HFF-Myc (cell line): Measurements from ENCODE around the gene MVD.
A peak's percentile ranks its signal among the peaks of the same experiment; 100 is the strongest.
"Not testable (repeated sequence)": the region's sequence is repeated elsewhere in the genome, so short reads cannot be mapped to it uniquely, and the experiment has no call there.

Source experiments
- DNase-seq: peaks from one replicate; pipeline ENCODE4 v3.0.0-alpha.2; 2011; ENCODE audit warnings: low read depth; ENCODE audit errors: extremely low read depth
- H3K4me3 ChIP-seq: replicated peaks from 2 replicates; pipeline ENCODE4 v1.5.1; 2011; ENCODE audit warnings: low read depth, mild to moderate bottlenecking, control low read depth, low read length
- TF ChIP-seq, protein P1 (sequence below): IDR thresholded peaks from 2 replicates; pipeline ENCODE4 v1.5.1; 2012; ENCODE audit warnings: mild to moderate bottlenecking, low read depth, low read length, control low read depth; ENCODE audit errors: missing control alignments

The MVD gene

DNA sequence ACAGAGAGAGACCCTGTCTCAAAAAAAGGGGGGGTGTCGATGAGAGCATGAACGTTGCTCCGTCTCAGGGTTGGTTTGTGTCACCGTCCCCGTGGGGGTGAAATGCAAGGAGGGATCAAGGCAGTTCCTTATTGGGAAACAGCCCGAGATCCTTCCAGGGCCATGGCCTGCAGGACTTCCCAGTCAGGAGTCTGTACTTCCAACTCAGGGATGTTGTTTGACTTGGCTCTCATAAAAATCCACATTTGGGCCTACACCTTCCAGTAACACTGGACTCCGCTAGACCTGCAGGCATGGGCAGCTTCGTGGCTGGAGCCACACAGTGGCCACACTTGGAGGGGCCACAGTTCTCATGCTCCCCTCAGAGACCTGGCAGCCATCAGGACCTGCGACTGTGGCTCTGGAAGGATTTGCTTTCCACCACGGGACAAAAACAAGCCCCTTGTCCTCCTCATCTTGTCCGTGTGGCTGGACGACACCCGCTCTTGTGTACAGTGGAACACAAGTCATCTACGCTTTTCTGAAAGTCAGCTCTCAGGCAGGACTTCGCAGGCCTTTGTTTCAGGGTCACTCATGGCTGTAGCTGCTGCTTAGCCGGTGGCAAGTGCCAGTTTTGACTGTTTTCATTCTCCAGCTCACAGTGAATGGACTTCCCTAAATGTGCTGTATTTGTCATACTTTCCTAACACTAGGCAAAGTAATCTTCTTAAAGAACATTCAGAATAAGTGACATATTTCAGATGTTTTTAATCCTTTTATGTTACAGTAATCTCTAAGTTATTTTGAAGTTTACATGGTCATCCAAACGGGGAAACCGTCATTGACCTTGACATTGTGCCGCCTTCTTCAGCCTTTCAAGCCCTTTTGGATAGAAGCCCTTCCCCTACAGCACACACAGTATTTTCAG lies 48.7 kb downstream of the MVD start:
- no peak for DNase-seq
- H3K4me3 ChIP-seq: no peak overlapping the region
- TF ChIP-seq, protein P1, sequence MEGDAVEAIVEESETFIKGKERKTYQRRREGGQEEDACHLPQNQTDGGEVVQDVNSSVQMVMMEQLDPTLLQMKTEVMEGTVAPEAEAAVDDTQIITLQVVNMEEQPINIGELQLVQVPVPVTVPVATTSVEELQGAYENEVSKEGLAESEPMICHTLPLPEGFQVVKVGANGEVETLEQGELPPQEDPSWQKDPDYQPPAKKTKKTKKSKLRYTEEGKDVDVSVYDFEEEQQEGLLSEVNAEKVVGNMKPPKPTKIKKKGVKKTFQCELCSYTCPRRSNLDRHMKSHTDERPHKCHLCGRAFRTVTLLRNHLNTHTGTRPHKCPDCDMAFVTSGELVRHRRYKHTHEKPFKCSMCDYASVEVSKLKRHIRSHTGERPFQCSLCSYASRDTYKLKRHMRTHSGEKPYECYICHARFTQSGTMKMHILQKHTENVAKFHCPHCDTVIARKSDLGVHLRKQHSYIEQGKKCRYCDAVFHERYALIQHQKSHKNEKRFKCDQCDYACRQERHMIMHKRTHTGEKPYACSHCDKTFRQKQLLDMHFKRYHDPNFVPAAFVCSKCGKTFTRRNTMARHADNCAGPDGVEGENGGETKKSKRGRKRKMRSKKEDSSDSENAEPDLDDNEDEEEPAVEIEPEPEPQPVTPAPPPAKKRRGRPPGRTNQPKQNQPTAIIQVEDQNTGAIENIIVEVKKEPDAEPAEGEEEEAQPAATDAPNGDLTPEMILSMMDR: no peak

GRCh38 chr16:88613293-88613692 lies 49.6 kb downstream of the MVD start:
- TF ChIP-seq, protein P1: no peak
- no peak overlapping the region for H3K4me3 ChIP-seq
- no peak for DNase-seq

DNA sequence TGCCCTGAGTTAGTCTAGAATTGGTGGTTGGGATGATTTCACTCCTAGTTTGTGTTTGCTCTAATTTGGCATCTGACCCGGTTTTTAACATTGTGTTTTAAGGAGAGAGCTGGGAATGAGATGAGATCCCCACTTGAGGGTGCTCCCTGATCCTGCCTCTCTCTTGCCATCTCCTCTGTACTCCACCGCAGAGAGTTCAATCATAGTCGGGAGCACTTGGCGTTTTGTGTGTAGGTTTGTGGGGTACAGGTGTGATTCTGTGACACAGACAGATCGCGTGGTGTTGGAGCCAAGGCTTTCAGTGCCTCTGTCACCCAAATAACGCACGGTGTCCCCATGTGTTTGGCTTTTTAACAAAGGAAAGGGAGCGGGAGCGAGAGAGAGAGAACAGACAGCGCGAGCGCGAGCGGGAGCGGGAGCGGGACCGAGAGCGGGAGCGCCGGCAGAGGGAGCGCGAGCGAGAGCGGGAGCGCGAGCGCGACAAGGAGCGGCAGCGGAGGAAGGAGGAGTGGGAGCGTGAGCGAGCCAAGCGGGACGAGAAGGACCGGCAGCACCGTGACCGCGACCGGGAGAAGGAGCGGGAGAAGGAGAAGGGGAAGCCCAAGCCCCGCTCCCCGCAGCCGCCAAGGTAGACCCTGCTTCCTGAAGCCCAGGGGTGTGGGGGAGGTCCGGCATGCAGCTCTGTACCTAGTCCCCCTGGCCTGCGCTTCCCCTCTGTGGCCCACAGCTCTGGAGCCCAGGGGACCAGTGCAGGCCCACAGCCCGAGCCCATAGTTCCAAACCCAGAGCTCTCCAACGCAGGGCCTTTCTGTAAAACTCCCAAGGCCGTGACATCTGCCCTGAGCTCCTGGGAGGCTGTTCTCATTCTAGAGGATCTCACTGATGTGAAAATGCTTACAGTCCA lies 51.7 kb downstream of the MVD start:
- H3K4me3 ChIP-seq: no peak overlapping the region
- no peak for DNase-seq
- TF ChIP-seq, protein P1: no peak

- H3K4me3 ChIP-seq: no peak overlapping the region
- no peak for DNase-seq
- TF ChIP-seq, protein P1: peak; percentile 6
These were observed 52.8 kb downstream of the MVD start for GRCh38 chr16:88610080-88610479.

DNA sequence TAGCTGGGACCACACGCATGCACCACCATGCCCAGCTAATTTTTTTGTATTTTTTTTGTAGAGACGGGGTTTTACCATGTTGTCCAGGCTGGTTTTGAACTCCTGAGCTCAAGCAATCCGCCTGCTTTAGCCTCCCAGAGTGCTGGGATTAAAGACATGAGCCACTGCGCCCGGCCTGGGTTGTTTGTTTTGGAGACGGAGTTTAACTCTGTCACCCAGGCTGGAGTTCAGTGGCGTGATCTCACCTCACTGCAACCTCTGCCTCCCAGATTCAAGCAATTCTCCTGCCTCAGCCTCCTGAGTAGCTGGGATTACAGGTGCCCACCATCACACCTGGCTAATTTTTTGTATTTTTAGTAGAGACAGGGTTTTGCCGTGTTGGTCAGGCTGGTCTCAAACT lies 53.5 kb downstream of the MVD start:
- not testable (repeated sequence) for DNase-seq, H3K4me3 ChIP-seq

DNA sequence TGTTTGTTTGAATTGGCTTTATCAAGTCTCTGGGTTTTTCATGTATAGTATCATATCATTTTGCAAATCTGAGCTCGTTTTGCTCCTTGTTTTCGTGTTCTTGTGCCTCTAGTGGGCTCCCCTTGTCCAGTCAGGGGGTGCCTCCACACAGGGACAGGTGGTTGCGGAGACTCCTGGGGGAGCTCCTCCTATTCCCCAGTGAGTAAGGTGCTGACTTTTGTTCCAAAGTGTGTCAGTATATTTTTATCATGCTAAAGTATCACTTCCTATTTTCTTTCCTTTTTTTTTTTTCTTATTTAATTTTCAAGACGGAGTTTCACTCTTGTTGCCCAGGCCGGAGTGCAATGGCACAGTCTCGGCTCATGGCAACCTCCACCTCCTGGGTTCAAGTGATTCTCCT lies 54.8 kb downstream of the MVD start:
- no peak overlapping the region for H3K4me3 ChIP-seq
- TF ChIP-seq, protein P1: no peak
- DNase-seq: no peak
